ENCODE data around the gene ATRX.
"Not testable (repeated sequence)": the region's sequence is repeated elsewhere in the genome, so short reads cannot be mapped to it uniquely, and the experiment has no call there.

GRCh38 chrX:77726095-77726494 is 59.9 kb downstream of the ATRX start:
- TF ChIP-seq POLR2AphosphoS5 (IDR thresholded peaks at IDR 0.05; ENCODE audit: low read depth, low read length); POLR2A (IDR thresholded peaks at IDR 0.05; ENCODE audit: low read depth, low read length); TAF1 (IDR thresholded peaks at IDR 0.05; ENCODE audit: borderline replicate concordance, low read depth, low read length): not testable (repeated sequence)

Data from GM12892 (cell line).